ENCODE data around the gene ACBD6. TPM values are rescaled to one million over a fixed set of nuclear protein-coding genes. Genes with fewer than 3 reads are reported as not detected.

ACBD6 gene
- total and polyA plus RNA-seq, 2 experiments from 2014 or later = 36.3 to 45.8 TPM

GRCh38 chr1:180507795-180508724 lies 5.7 kb upstream of the ACBD6 start:
- H3K36me3 ChIP-seq (replicated peaks; ENCODE audit: insufficient read depth, low read depth) = no peaks in the 10 kb centered on the region
- H3K27ac ChIP-seq = no peak overlapping the region
- peak; percentile 3 for TF ChIP-seq CTCF (IDR thresholded peaks at IDR 0.05; ENCODE audit: poor library complexity)
- TF ChIP-seq EZH2phosphoT487 (IDR thresholded peaks at IDR 0.05; ENCODE audit: low read depth, severe bottlenecking, unreplicated experiment) = no peak
- 95% methylated on average over 14 of the region's 15 CpGs for WGBS (ENCODE audit: low lambda C conversion rate, missing lambda C conversion rate)
- no peak overlapping the region for H2AFZ ChIP-seq
- H3K9me3 ChIP-seq (ENCODE audit: low read depth) = no peaks in the 10 kb centered on the region
- no peaks in the 10 kb centered on the region for H3K27me3 ChIP-seq
- DNase-seq (ENCODE audit: low spot score) = no peak
- H4K20me1 ChIP-seq (ENCODE audit: insufficient read depth, poor library complexity, severe bottlenecking) = no peaks in the 10 kb centered on the region
- no peaks in the 10 kb centered on the region for H3K4me1 ChIP-seq (ENCODE audit: insufficient read depth)
- no peaks in the 10 kb centered on the region for H3K79me2 ChIP-seq
- H3K4me2 ChIP-seq = no peak overlapping the region
- no peak overlapping the region for H3K4me3 ChIP-seq
- H3K9me2 ChIP-seq (replicated peaks; ENCODE audit: insufficient read depth) = no peaks in the 10 kb centered on the region

DNA sequence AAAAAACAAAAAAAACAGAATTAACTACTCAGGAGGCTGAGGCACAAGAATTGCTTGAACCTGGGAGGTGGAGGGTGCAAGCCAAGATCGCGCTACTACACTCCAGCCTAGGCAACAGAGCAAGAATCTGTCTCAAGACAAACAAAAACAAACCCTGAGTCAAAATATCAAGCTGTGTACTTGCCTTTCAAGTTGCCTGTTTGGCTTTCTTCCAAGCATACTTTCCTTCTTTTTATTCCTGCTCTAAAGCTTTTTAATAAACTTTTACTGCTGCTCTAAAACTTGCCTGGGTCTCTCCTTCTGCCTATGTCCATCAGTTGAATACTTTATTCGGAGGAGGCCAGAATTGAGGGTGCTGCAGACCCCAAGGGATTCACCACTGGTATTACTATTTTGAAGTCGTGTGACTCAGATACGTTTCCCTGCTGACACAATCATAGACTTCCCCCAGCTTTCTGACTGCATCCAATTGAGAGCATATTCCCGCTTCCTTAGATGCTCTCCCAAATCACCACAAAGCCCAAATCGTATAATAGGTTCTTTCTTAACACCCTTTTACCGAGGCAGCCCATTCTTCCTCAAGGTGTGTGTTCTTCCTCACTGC lies 3.5 kb upstream of the ACBD6 start:
- no peaks in the 10 kb centered on the region for H3K9me2 ChIP-seq (replicated peaks; ENCODE audit: insufficient read depth)
- DNase-seq (ENCODE audit: low spot score) = no peak
- H3K36me3 ChIP-seq (replicated peaks; ENCODE audit: insufficient read depth, low read depth) = no peaks in the 10 kb centered on the region
- no peaks in the 10 kb centered on the region for H3K27me3 ChIP-seq
- H2AFZ ChIP-seq = no peak overlapping the region
- no peaks in the 10 kb centered on the region for H4K20me1 ChIP-seq (ENCODE audit: insufficient read depth, poor library complexity, severe bottlenecking)
- peaks cover 11% of the 10 kb centered on the region for H3K79me2 ChIP-seq
- no peak for TF ChIP-seq EZH2phosphoT487 (IDR thresholded peaks at IDR 0.05; ENCODE audit: low read depth, severe bottlenecking, unreplicated experiment)
- TF ChIP-seq CTCF (IDR thresholded peaks at IDR 0.05; ENCODE audit: poor library complexity) = no peak
- no peak for TF ChIP-seq EZH2 (IDR thresholded peaks at IDR 0.05; ENCODE audit: borderline replicate concordance)
- H3K4me3 ChIP-seq = no peak overlapping the region
- WGBS (ENCODE audit: low lambda C conversion rate, missing lambda C conversion rate) = 69% methylated on average over 8 of the region's 8 CpGs
- no peaks in the 10 kb centered on the region for H3K9me3 ChIP-seq (ENCODE audit: low read depth)
- H3K27ac ChIP-seq = no peak overlapping the region
- no peak overlapping the region for H3K4me2 ChIP-seq
- no peaks in the 10 kb centered on the region for H3K4me1 ChIP-seq (ENCODE audit: insufficient read depth)

- TF ChIP-seq EZH2phosphoT487 (IDR thresholded peaks at IDR 0.05; ENCODE audit: low read depth, severe bottlenecking, unreplicated experiment) (no peak), CTCF (IDR thresholded peaks at IDR 0.05; ENCODE audit: poor library complexity) (no peak), EZH2 (IDR thresholded peaks at IDR 0.05; ENCODE audit: borderline replicate concordance) (no peak)
- H3K4me3 ChIP-seq = no peak overlapping the region
- no peak overlapping the region for H3K27ac ChIP-seq
- peaks cover 4% of the 10 kb centered on the region for H3K4me1 ChIP-seq (ENCODE audit: insufficient read depth)
- no peaks in the 10 kb centered on the region for H4K20me1 ChIP-seq (ENCODE audit: insufficient read depth, poor library complexity, severe bottlenecking)
- H3K9me3 ChIP-seq (ENCODE audit: low read depth) = no peaks in the 10 kb centered on the region
- 96% methylated on average over 3 of the region's 3 CpGs for WGBS (ENCODE audit: low lambda C conversion rate, missing lambda C conversion rate)
- H2AFZ ChIP-seq = no peak overlapping the region
- H3K79me2 ChIP-seq = peaks cover 27% of the 10 kb centered on the region
- no peaks in the 10 kb centered on the region for H3K36me3 ChIP-seq (replicated peaks; ENCODE audit: insufficient read depth, low read depth)
- H3K9me2 ChIP-seq (replicated peaks; ENCODE audit: insufficient read depth) = no peaks in the 10 kb centered on the region
- DNase-seq (ENCODE audit: low spot score) = no peak
- H3K4me2 ChIP-seq = no peak overlapping the region
- H3K27me3 ChIP-seq = no peaks in the 10 kb centered on the region
Measured at GRCh38 chr1:180504186-180504585, 1.8 kb upstream of the ACBD6 start.

Measured in hepatocyte (in vitro differentiated cells).